Muscle of back (tissue), 11 donors: ENCODE measurements around the gene BCKDHB. TPM values are rescaled to one million over a fixed set of nuclear protein-coding genes. Genes with fewer than 3 reads are reported as not detected.

Experiments
- DNase-seq, 3 donors: peaks; one replicate each; pipeline versions ENCODE4 v3.0.0 to v3.0.0-alpha.2; 2013
- polyA plus RNA-seq, 10 donors: library from polyadenylated mRNA; unstranded; fragments of 120-200 nt; gene quantifications; one replicate each; pipeline ENCODE4 v1.2.1, GENCODE V29; 2013; ENCODE audit not compliant: insufficient read length in 10 of 10

The BCKDHB gene
- polyA plus RNA-seq, 10 donors, result 10.6 to 24.1 (median 20.4) TPM

DNA sequence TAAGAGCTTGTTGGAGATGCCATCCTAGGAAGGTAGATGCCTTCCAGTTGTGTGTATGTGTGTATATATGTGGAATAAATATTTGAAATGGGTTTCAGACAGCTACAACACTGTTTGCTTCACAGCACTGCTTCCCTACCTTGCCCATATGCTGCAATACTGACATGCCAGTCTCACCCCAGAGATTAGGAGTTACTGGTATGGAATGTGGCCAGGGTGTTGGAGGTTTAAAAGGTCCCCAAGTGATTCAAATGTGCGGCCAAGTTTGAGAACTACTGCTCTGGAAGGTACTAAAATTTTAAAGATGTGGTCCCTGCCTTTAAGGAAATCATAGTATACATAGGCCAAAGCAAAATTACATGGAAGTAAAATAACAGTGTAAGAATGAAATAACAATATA lies 39.5 kb downstream of the BCKDHB start:
- no peak for DNase-seq

DNA sequence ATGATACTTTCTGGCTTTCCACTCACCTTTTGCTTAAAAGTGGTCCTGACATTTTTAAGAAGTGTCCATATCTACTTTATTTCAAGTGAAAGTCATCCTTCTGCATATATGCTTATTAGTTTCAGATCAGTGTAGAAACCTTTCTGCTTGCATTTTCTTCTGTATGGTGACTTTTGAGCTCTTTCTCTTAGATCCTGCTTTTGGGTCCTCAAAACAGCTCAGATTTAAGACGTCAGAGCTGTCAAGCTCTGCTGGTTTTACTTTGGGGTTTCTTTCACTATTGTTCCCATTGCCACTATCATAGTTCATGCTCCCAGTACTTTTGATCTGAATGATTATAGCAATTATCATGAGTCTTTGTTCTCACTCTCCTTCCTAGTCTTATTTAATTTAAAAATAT lies 41.7 kb downstream of the BCKDHB start:
- no peak for DNase-seq

DNA sequence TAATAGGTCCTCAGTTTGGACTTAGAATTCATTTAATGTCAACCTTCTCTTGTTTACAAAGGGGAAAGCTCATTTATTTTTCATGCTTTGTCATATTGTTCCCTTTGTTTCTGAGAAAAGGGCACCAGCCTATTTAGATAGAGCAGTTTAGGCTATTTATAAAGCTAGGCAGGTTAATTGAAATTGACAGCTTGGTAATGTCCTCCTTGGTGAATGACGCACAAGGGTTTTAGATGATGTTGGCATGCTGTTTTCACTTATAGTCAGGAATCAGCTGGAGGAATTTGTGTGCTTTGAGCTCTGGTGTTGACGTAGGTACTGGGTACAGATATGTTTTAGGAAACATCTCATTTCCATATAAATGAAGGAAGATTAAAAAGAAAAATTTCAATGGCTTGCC lies 45.2 kb downstream of the BCKDHB start:
- DNase-seq, result no peak

DNA sequence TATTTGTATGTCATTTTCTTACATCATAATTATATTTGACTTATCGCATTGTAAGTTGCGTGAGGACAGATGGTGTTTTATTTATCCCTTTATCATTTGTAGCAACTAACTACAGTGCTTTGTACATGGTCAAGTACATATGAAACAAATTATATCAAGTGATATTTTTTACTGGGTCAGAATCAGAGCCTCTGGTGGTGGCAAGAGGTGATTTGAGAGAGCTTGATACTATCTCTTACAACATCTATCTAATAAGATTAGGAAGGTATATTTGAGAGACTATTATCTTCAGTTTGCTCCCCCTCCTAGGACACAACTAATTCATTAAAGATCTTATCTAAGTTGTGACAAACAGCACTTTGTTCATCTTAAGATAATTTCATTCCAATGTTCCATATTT lies 47.7 kb downstream of the BCKDHB start:
- DNase-seq, result no peak

DNA sequence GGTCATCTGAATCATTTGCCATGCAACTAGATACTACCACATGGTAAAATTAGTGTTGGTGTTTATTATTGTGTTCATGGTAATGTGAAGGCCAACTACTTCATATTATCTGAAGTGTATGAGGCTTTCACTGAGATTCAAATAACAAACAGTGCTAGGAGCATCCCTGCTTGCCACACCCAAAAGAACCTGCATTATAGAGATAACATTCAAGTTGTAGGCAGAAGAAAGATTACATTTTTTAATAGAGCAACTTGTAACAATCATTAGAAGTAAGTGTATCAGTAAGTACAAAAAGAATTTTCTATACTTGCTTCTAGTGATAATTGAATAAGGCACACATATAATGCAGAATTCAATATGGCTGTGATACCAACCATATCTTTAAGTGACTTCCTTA lies 49.8 kb downstream of the BCKDHB start:
- no peak for DNase-seq

DNA sequence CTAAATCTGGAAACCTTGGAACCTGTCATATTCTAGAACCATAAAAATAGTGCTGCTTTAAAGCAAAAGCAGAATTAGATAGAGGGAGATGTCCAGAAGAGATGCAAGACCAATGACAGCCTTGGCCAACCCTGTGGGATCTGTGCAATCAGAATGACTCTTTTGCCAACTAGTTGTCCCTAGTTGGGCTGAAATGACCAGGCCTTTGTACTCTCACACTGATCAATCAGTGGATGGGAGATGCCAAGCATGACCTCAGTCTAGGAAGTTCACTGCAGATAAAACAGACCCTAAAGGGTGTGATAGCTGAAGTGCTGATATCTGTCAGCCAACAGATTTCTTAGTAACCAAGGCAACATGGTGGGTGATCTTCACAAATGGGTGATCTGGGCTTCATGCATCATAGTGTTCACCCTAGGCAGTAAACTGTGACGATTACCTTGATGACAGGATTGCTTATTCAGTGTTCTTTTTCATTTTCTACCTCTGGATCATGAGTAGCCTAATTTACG lies 52.1 kb downstream of the BCKDHB start:
- DNase-seq, result no peak

DNA sequence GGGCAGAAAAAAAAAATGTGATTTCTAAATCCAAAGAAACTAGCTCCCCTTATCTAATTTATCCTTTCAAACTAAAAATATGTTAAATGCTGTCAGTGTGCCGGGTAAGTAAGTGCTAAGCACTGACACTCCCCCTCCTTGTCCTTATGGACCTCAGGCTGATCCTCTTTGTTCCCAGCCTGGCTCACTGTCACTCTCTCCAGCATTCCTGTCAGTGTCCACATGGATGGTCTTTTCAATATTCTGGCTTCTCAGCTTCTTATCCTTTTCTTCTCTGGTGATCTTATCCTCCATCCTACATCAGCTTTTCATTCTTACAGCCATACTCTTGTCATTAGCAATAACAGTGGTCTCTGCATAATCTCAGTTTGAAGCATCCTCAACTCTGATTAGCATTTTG lies 55.0 kb downstream of the BCKDHB start:
- no peak for DNase-seq

DNA sequence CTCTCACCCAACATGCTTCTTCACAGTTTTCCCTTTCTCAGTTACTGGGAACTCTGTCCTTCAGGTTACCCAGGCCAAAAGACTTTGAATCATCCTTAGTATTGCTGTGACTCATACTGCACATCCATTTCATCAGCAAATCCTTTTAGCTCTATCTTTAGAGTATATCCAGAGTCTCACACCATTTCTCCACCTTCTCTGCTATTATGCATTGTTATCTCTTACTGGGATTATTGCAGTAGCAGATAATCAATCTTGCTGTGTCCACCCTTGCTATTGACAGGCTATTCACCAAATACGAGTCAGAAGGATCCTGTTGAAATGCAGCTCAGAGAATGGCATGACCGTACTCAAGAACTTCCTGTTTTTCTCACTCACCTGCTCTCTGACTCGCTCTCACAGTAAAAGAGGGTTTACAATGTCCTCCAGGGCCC lies 57.3 kb downstream of the BCKDHB start:
- DNase-seq, result peak in 1 of 3 donors; percentile 47

DNA sequence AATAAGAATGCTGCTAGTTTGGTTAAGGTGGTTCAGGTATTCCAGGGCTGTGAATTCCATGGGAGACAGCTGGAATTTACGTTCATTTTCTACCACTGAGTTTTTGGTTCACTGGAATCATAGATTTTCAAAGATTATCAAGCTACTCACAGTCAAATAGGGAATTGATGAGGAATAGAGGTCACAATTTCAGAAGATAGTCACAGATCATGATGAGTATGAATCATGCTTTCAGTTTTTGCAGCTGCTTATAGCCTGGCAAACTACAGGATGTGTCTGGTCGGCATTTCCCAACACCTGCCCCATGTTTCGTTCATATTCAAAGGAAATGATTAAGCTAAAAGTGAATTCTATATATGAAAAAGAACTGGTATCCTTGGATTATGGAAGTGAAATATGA lies 58.7 kb downstream of the BCKDHB start:
- no peak for DNase-seq

DNA sequence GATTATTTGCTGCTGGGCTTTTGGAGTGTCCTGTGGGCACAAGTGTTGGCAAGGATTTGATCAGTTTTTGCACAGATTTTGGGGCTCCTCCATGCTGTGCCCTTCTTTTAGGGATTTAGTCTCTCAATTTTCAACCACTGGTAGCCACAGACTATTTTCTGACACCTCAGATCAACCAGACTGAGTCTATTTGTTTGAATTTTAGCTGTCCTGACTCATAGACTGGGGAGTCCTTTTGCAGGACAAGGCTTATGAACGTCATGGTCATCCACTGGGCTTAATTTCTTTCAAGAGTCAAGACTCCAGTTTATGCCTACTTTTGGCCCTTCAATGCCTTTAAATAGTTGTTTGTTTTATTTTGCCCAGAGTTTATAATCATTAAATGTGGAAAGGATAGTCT lies 59.3 kb downstream of the BCKDHB start:
- no peak for DNase-seq

DNA sequence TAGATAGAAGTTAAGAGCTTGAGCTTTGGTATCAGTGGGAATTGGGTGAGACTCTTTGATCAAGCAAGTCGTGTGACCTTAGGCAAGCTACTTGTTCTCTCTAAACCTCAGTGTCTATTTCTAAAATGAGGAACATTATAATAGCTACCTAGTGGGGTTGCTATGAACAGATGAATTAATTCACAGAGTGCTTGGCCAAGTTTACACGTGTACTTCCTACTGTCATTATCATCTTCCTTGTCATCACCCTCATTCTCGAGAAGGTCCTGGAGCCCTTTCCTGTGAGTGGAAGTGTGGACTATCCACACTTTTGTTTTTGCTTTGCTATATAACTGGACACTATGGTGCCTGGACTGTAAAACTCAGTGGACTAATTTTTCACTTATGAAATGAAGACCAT lies 64.0 kb downstream of the BCKDHB start:
- no peak for DNase-seq

DNA sequence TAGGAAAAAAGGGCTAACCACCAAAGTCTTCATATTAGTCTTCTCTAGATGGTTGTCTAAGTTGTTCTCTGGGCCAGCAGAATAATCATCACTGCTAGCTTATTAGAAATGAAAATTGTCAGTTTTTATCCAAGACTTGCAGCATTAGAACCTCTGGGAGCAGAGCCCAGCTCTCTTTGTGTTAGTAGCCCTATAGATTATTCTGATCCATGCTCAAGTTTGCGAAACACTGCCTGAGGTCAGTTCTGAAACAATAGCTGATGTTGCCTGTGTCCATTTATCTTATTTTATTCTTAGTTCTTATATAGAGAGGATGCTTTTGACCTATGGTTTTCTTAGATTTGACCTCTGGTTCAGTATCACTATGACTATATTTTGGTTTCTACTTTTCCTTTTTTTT lies 66.9 kb downstream of the BCKDHB start:
- no peak for DNase-seq

DNA sequence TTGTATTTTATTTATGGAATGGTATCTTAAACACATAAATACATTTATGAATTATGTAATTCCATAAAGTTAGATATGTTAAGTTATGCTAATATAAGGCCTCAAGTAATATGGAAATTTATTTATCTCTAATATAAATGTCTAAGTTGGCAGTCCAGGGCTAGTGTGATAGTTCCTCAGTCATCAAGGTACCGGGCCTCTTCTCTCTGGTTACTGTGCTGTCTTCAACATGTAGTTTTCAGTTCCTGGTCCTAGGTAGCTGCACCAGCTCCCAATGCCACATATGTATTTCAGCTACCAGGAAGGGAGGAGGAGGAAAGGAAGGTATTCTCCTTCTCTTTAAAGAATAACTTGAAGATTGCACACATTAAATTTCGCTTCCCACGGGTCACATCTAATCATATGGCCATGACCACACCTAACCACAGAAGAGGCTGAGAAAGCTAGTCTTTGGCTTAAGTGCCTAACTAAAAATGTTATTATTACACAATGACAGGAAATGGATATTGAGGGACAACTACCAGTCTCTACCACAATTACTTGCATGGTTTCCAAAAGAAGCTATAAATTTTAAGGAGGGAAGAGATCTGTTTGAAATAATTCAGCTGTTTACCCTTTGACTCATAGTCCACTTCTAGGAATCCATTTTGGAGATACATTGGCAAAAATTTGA lies 68.6 kb downstream of the BCKDHB start:
- DNase-seq, result peak in 1 of 3 donors; percentile 59

DNA sequence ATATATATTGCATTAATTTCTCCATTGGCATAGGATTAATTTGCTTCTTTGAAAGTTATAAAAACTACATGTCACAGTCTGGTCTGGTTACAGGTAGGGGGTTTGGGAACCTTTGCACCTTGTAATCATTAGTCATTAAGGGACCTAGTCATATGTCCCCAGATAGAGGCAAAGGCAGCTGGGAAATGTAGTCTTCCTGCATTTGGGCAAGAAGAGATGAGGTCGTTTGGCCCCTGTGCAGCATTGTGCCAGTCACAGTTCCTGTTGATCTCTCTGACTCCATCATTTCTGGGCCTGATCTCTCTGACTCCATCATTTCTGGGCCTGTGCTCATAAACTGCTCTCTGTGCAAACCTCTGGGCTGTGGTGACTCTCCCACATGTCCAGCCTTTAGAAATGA lies 73.2 kb downstream of the BCKDHB start:
- DNase-seq, result no peak

DNA sequence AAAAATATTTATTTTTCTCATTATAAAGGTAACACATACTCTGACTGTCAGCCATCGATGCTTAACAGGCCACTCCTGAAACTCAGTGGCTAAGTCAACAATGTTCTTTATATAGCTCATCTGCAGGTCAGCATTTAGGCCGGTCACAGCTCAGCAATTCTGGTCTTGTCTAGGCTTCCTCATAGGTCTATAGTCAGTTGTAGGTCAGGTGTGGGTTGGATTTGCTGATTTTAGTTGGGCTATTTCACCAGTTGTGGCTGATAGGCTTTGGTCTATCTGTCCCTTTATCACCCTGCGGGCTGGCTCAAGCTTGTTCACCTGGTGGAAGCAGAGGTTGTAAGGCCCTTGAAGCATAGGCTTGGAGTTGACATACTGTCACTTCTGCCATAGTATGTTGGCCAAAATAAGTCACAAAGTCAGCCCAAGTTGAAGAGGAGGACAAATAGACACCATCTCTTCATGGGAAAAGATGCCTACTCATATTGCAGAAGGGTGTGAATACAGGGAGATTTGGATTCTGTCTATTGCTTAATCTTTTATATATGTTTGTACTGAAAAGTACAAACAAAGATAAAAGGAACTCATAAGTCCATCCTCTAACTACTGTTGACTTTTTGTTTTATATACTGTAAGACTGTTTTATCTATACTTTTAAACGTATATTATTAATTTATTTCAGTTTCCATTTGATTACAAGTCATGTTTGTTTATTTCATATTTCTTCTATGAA lies 75.0 kb downstream of the BCKDHB start:
- no peak for DNase-seq

DNA sequence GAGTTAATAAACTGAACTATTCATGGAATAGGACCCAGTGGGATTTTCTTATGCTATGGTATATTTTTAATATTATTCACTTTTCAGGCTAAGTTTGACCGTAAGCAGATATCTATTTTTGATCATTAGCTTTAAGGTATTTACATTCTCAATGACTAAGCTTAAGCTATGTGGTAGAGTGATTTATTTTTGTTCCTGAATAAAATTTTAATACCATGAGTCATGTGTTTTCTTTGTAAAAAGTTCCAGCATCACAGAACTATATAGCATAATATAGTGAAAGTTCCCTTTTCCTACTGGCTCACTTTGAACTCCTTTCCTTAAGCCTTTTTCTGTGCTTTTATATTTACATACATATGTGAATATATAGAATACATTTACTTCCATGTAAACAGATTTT lies 75.8 kb downstream of the BCKDHB start:
- peak in 1 of 3 donors; percentile 37 for DNase-seq

DNA sequence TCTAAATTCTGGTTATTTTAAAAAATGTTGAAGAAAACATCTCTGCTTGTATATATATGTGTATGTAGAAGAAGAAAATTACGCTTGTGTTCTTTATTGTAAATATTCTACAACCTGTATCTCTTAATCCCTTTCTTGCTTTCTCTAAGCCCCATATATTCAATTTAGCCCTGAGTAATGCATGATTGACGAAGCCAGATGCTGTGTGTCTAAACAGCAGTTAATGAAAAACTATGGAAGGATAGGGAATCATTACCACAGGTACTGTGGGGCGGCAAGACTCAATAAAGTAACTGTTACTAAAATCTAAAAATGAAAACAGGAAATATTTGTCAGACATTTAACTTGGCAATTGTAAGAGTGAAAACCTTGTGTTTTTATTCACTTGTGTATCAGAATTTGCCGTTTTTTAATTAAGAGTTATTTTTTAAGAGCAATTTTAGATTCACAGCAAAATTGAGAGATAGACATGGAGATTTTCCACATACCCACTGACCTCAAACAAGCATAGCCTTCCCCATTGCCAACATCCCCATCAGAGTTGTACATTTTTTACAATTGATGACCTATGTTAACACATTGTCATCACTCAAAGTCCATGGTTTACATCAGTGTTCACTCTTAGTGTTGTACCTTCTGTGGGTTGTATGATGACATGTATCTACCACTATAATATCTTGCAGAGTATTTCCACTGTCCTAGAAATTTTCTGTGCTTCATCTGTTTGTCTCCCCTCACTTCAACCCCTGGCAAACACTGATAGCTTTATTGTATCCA lies 76.7 kb downstream of the BCKDHB start:
- DNase-seq, result no peak

DNA sequence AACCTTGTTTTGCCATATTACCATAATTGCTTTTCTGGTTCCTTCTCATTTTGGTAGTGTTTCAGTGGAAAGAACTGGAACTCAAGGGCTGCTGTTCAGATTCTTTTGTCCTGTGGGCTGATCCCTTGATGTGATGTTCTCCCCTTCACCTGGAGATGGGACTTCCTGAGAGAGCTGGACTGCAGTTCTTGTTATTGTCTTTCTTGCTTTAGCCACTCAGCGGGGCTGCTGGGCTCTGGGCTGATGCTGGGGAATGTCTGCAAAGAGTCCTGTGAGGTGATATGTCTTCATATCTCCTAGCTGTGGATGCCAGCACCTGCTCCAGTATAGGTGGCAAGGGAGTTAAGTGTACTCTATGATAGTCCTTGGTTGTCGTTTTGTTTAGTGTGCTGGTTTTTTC lies 79.0 kb downstream of the BCKDHB start:
- DNase-seq, result no peak

DNA sequence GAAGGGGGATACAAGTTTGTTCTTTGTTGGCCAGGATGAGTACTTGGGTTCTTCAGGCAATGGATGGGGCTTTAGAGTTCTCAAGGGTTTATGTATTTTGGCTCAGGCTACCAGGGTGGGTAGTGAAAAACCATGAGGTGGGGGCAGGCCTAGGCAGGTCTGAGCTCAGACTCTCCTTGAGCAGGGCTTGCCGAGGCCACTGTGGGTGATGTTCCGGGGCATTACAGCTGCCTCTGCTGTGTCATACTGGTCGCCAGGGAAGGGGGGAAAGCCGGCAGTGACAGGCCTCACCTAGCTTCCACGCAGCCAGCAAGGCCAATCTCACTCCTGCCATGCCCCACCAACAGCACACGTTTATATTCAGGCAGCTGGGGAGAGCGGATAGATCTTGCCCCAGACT lies 79.6 kb downstream of the BCKDHB start:
- DNase-seq, result no peak

DNA sequence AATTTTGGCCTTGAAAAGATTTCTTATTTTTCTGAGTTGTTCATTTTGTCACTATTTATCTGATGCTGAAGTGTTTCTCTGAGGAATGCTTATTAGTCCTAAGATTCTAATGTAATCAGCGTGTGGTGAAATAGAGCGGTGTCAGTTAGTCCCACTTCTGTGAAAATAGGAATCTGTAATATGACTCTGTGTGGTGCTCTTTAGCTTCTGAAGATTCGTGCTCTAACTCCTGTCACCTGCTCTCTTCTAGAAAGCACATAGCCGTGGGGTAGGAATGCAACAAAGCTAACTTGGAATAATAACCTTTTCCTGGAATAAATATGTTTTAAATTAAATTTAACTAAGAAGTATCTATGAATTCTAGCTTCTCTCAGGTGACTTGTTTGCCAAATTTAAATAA lies 90.4 kb downstream of the BCKDHB start:
- no peak for DNase-seq

DNA sequence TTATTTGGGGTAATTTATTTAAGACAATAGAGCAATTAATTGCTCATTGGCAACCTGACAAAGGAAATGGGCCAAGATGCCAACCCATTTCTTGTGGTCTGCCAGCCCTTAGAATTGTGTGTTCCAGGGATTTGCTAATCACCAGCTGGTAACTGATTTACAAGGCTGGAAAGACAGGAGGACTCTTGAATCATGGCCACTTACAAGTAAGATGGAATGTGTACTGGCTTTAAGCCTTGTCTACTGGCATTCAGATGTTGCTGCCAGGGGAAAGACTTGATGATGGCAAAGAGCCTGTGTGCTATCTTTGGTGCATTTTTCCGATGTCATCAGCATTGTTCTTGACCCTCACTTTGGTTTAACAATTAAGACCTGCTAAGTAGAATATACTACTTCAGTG lies 91.0 kb downstream of the BCKDHB start:
- DNase-seq, result peak; percentile 25 to 42 (median 39)

DNA sequence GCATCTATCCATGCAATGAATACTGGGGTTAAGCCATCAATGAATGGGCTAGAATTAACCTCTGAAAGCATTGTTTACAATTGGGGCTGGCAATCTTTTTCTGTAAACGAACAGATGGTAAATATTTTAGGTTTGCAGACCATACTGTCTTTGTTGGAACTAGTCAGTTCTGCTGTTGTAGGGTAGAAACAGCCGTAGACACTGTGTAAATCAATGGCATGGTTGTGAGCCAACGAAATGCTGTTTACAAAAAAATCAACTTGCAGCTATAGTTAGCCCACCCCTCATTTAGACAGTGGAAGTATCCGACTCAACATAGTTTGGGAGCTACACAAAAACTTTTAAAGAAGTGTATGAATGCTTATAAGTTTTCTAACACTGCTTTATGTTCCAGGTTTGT lies 91.5 kb downstream of the BCKDHB start:
- DNase-seq, result no peak

DNA sequence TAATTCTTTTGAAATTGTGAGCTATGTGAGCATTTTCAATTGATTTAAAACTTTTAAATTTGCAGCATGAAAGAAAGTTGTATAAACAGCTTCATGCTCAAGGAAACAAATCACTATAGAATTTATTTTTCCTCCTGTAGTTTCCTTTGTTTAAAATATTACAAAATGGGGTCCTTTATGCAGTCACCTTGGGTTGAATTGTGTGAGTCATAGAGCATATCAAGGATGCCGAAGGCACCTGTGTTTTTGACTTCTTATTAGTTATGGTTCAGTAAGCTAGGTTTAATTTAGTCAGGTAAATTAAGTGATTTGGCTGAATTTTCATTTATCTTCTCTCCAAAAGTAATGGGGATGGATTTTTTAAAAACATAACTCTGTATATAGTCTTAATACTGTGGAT lies 96.8 kb downstream of the BCKDHB start:
- DNase-seq, result no peak
